GM12801 (cell line): ENCODE results near the gene APLN.

ENCODE experiments used
- CTCF ChIP-seq: IDR thresholded peaks from one replicate; pipeline ENCODE4 v1.5.1; 2011; ENCODE audit warnings: control low read depth; ENCODE audit not compliant: insufficient read length; ENCODE audit errors: extremely low read depth

APLN gene

GRCh38 chrX:129642641-129643040 is 12.1 kb downstream of the APLN start:
- no peak for TF ChIP-seq CTCF

- no peak for TF ChIP-seq CTCF
Measured at GRCh38 chrX:129641941-129642340, 12.8 kb downstream of the APLN start.

- TF ChIP-seq CTCF: no peak
Measured at GRCh38 chrX:129641469-129641868, 13.3 kb downstream of the APLN start.

GRCh38 chrX:129640737-129641136 is 14.0 kb downstream of the APLN start:
- TF ChIP-seq CTCF: no peak

- TF ChIP-seq CTCF: no peak
Measured at GRCh38 chrX:129638917-129639316, 15.8 kb downstream of the APLN start.

- no peak for TF ChIP-seq CTCF
Measured at GRCh38 chrX:129637217-129638109, 17.3 kb downstream of the APLN start.

GRCh38 chrX:129636175-129636681 is 18.5 kb downstream of the APLN start:
- TF ChIP-seq CTCF: no peak
